Activated T-cell treated with anti-CD3 and anti-CD28 coated beads, Interleukin-2, amount 50 U/mL, for 72 hours (primary cell): Measurements from ENCODE around the gene PTPRT. TPM values are rescaled to one million over a fixed set of nuclear protein-coding genes. Genes with fewer than 3 reads are reported as not detected.

Experiments used
- ATAC-seq, 2 donors: fragments of 150-1000 bp; cut with Tn5 transposase; replicated peaks in 1 of 2; 2 replicates each; pipeline ENCODE4 v1.10.0; 2021; ENCODE audit warnings: moderate library complexity in 2 of 2, mild to moderate bottlenecking in 1 of 2
- DNase-seq, 2 donors: peaks; one replicate each; pipeline ENCODE4 v3.0.0; 2021 to 2022; ENCODE audit warnings: mixed read lengths in 1 of 2
- H3K27ac Mint-ChIP-seq: one replicate; pipeline ENCODE4 v1.8.0; 2022; ENCODE audit warnings: mild to moderate bottlenecking, moderate library complexity, mixed read lengths
- H3K27me3 Mint-ChIP-seq: one replicate; pipeline ENCODE4 v1.8.0; 2022; ENCODE audit warnings: low read depth, mixed read lengths
- H3K36me3 Mint-ChIP-seq, 2 donors: one replicate each; pipeline ENCODE4 v1.8.0; 2022; ENCODE audit warnings: mixed read lengths in 2 of 2, mild to moderate bottlenecking in 1 of 2; ENCODE audit not compliant: insufficient read depth in 2 of 2
- H3K4me1 Mint-ChIP-seq: one replicate; pipeline ENCODE4 v1.8.0; 2022; ENCODE audit warnings: low read depth, mixed read lengths
- H3K4me3 Mint-ChIP-seq, 2 donors: one replicate each; pipeline ENCODE4 v1.8.0; 2022; ENCODE audit warnings: mild to moderate bottlenecking in 2 of 2, mixed read lengths in 2 of 2, moderate library complexity in 2 of 2
- H3K9me3 Mint-ChIP-seq, 2 donors: one replicate each; pipeline ENCODE4 v1.8.0; 2022; ENCODE audit warnings: mixed read lengths in 2 of 2
- total RNA-seq, 2 donors: library from RNA; stranded (reverse); gene quantifications; one replicate each; pipeline ENCODE4 v1.2.3, GENCODE V29; 2022

The PTPRT gene
- total RNA-seq, 2 donors from 2014 or later: not detected

DNA sequence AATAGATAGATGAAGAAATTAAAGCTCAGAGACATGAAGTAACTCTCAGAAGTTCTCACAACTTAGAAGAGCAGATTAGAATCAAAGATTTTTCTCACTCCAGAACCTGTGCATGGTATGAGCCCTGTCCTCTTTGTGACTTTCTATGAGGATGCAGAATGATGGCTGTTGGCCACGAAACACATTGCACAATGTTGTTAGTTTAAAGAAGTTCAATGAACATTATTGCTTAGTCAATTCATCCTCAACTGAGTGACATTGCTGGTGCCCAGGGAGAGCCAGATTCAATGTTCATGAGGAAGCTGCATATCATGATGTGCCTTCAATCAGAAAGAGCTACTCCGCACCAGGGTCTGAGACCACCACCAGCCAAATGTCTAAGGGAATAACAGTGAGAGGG is 633.1 kb downstream of the PTPRT start:
- H3K9me3 Mint-ChIP-seq: peaks cover 1 to 3% of the 10 kb centered on the region in 2 donors
- no peaks in the 10 kb centered on the region for H3K36me3 Mint-ChIP-seq
- H3K4me3 Mint-ChIP-seq: no peak overlapping the region
- ATAC-seq: no peak
- DNase-seq: no peak
- H3K27me3 Mint-ChIP-seq: peaks cover 5% of the 10 kb centered on the region
- no peaks in the 10 kb centered on the region for H3K4me1 Mint-ChIP-seq
- H3K27ac Mint-ChIP-seq: no peak overlapping the region

DNA sequence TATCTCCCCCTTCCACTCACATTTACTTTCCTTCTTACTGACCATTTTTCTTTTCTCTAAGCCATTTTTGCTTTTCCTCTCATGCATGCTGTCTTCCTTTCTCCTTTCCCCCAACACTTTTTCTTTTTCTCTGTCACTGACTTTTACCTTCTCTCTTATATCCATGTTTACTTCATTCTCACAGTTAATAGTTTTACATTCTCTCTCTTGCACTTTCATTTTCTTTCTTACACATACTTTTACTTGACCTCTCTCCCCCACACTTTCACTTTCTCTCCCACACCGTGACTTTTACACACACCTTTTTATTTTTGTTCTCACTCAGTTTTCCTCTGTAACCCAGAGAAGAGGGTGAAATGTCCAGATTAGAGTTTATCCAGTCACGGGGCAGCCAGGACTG is 636.3 kb downstream of the PTPRT start:
- DNase-seq (no peak), ATAC-seq (no peak)
- H3K27ac Mint-ChIP-seq: no peak overlapping the region
- H3K4me3 Mint-ChIP-seq: no peak overlapping the region
- no peaks in the 10 kb centered on the region for H3K4me1 Mint-ChIP-seq
- no peaks in the 10 kb centered on the region for H3K27me3 Mint-ChIP-seq
- H3K9me3 Mint-ChIP-seq: peaks cover 1 to 3% of the 10 kb centered on the region in 2 donors
- H3K36me3 Mint-ChIP-seq: no peaks in the 10 kb centered on the region

DNA sequence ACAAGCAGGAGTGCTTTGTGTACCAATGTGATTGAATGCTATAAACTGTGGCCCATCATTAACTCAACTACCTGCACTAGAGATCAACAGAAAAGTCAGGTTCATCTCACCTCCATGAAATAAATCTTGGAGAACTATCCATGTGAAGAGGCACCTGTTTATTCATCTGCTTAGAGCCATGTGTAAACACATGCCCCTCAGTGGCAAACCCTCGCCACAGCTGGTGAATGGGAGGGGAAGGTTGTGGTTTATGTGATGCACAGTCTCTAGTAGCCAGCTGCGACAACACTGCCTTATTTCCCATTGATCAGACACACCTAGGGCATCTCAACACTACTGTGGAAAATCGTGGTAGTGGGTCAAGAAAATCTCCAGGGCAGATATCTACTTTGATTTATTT is 640.2 kb downstream of the PTPRT start:
- Mint-ChIP-seq H3K9me3 (no peaks in the 10 kb centered on the region), H3K4me3 (no peak overlapping the region), H3K36me3 (no peaks in the 10 kb centered on the region), H3K27ac (no peak overlapping the region), H3K27me3 (no peaks in the 10 kb centered on the region), H3K4me1 (no peaks in the 10 kb centered on the region)
- DNase-seq (no peak), ATAC-seq (no peak)

DNA sequence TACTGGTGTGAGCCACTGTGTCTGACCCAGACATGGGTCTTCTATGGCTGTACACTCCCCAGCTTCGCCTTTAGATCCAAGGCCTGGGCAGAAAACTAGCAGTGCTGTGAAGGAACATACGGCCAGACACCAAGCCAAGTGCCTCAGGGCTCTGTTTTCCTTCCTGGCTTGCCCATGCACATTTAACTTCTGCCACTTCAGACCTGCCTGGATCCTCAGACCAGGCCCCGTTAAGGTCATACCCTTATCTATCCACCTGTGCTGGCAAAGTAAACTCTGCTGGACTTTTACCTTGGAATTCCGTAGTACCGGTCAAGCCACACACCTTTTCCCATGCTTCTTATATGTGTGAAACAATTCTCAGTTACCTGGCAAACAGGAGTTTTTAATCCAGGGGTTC is 644.8 kb downstream of the PTPRT start:
- Mint-ChIP-seq H3K36me3 (no peaks in the 10 kb centered on the region), H3K9me3 (peaks cover 0 to 3% of the 10 kb centered on the region in 2 donors), H3K27ac (no peak overlapping the region), H3K4me3 (no peak overlapping the region), H3K27me3 (no peaks in the 10 kb centered on the region), H3K4me1 (no peaks in the 10 kb centered on the region)
- DNase-seq: no peak
- ATAC-seq: no peak

DNA sequence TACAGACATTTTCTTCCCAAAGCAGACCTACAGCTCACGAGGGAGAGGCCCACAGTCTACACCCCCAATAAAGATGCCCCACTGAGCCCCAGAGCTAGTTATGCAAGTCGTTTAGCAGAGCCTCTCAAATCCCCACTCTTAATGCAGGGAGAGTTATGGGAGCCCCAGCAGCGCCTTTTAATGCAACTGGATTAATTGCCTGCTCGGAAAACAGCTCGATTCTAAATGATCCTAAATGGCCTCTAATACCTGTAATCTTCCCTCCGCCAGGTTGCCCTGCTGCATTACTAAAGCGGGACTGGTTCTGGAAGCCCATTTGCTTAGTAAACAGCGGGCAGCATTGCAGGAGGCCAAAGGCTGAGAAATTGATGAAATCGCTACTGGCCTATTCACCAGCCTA is 656.9 kb downstream of the PTPRT start:
- peaks cover 0 to 2% of the 10 kb centered on the region in 2 donors for H3K9me3 Mint-ChIP-seq
- no peaks in the 10 kb centered on the region for H3K4me1 Mint-ChIP-seq
- H3K4me3 Mint-ChIP-seq: no peak overlapping the region
- ATAC-seq (no peak), DNase-seq (no peak)
- no peak overlapping the region for H3K27ac Mint-ChIP-seq
- no peaks in the 10 kb centered on the region for H3K36me3 Mint-ChIP-seq
- H3K27me3 Mint-ChIP-seq: no peaks in the 10 kb centered on the region

DNA sequence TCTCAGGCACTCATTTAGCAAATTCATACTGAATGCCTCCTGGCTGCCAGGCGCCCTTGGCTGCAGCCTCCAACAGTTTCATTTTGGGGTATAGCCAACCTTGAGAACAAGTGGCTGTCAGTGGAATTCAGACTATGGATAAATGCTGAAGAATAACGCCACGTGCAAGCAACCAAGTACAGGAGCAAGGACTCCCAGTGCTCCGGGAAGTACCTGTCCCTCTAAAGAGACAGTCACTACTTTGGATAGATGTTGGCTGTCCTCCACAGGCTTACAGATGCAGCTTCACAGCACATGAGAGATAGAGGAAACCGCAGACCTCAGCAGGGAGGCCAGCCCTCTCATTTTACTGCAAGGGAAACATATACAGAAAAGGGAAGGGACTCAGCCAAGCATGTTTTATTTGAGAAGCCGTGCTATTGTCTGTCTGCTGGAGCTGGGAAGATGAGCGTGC is 658.2 kb downstream of the PTPRT start:
- Mint-ChIP-seq H3K27me3 (no peaks in the 10 kb centered on the region), H3K4me1 (no peaks in the 10 kb centered on the region), H3K27ac (no peak overlapping the region), H3K9me3 (peaks cover 0 to 2% of the 10 kb centered on the region in 2 donors), H3K4me3 (no peak overlapping the region), H3K36me3 (no peaks in the 10 kb centered on the region)
- ATAC-seq: no peak
- DNase-seq: no peak

GRCh38 chr20:42530855-42531448 is 658.8 kb downstream of the PTPRT start:
- no peak for DNase-seq
- Mint-ChIP-seq H3K27ac (no peak overlapping the region), H3K9me3 (peaks cover 0 to 2% of the 10 kb centered on the region in 2 donors), H3K36me3 (no peaks in the 10 kb centered on the region), H3K4me1 (no peaks in the 10 kb centered on the region), H3K27me3 (no peaks in the 10 kb centered on the region), H3K4me3 (no peak overlapping the region)
- ATAC-seq: no peak

- H3K27me3 Mint-ChIP-seq: no peaks in the 10 kb centered on the region
- H3K4me1 Mint-ChIP-seq: no peaks in the 10 kb centered on the region
- peaks cover 0 to 2% of the 10 kb centered on the region in 2 donors for H3K9me3 Mint-ChIP-seq
- H3K27ac Mint-ChIP-seq: no peak overlapping the region
- DNase-seq (no peak), ATAC-seq (no peak)
- no peak overlapping the region for H3K4me3 Mint-ChIP-seq
- no peaks in the 10 kb centered on the region for H3K36me3 Mint-ChIP-seq
These were observed 659.5 kb downstream of the PTPRT start for GRCh38 chr20:42530191-42530590.

DNA sequence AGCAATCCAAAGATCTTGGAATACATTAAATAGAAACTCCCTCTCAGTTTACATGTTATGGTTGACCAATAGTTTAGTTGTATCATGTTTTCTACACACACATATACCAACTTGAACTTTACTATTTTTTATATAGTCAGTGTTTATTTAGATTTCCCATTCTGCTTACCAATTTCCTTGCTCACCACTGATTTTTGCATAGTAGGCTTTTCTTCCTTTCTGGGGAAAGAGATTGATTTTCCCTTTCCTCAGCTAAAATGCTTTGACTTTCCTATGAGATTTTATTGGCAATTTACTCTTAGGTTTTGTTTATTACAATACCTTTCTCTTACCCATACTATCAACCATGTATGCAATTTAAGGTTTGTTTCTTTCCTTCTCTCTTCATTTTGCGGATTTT is 665.6 kb downstream of the PTPRT start:
- no peaks in the 10 kb centered on the region for H3K27me3 Mint-ChIP-seq
- H3K9me3 Mint-ChIP-seq: peaks cover 6 to 9% of the 10 kb centered on the region in 2 donors
- H3K4me3 Mint-ChIP-seq: no peak overlapping the region
- no peaks in the 10 kb centered on the region for H3K4me1 Mint-ChIP-seq
- no peak for ATAC-seq
- H3K27ac Mint-ChIP-seq: no peak overlapping the region
- no peaks in the 10 kb centered on the region for H3K36me3 Mint-ChIP-seq
- DNase-seq: no peak

GRCh38 chr20:42516692-42517091 is 673.0 kb downstream of the PTPRT start:
- H3K4me1 Mint-ChIP-seq: no peaks in the 10 kb centered on the region
- H3K9me3 Mint-ChIP-seq: peaks cover 6 to 7% of the 10 kb centered on the region in 2 donors

GRCh38 chr20:42510686-42511085 is 679.0 kb downstream of the PTPRT start:
- Mint-ChIP-seq H3K27ac (no peak overlapping the region), H3K4me3 (no peak overlapping the region), H3K9me3 (no peaks in the 10 kb centered on the region), H3K27me3 (no peaks in the 10 kb centered on the region), H3K4me1 (no peaks in the 10 kb centered on the region), H3K36me3 (no peaks in the 10 kb centered on the region)
- ATAC-seq (no peak), DNase-seq (no peak)

More at GRCh38 chr20:42516692-42517091, 673.0 kb downstream of the PTPRT start:
- H3K4me3 Mint-ChIP-seq: no peak overlapping the region
- ATAC-seq (no peak), DNase-seq (no peak)
- H3K36me3 Mint-ChIP-seq: no peaks in the 10 kb centered on the region
- H3K27me3 Mint-ChIP-seq: no peaks in the 10 kb centered on the region
- H3K27ac Mint-ChIP-seq: no peak overlapping the region

GRCh38 chr20:42507874-42508273 is 681.8 kb downstream of the PTPRT start:
- Mint-ChIP-seq H3K27ac (no peak overlapping the region), H3K4me3 (no peak overlapping the region), H3K4me1 (no peaks in the 10 kb centered on the region), H3K9me3 (no peaks in the 10 kb centered on the region), H3K36me3 (peaks cover 0 to 3% of the 10 kb centered on the region in 2 donors), H3K27me3 (no peaks in the 10 kb centered on the region)
- DNase-seq (no peak), ATAC-seq (no peak)

- ATAC-seq (no peak), DNase-seq (no peak)
- no peak overlapping the region for H3K27ac Mint-ChIP-seq
- no peak overlapping the region for H3K4me3 Mint-ChIP-seq
- no peaks in the 10 kb centered on the region for H3K27me3 Mint-ChIP-seq
- no peaks in the 10 kb centered on the region for H3K9me3 Mint-ChIP-seq
- peaks cover 0 to 3% of the 10 kb centered on the region in 2 donors for H3K36me3 Mint-ChIP-seq
- no peaks in the 10 kb centered on the region for H3K4me1 Mint-ChIP-seq
These were observed 683.3 kb downstream of the PTPRT start for GRCh38 chr20:42506397-42506796.

- no peak overlapping the region for H3K27ac Mint-ChIP-seq
- no peak overlapping the region for H3K4me3 Mint-ChIP-seq
- H3K27me3 Mint-ChIP-seq: no peaks in the 10 kb centered on the region
- H3K9me3 Mint-ChIP-seq: peaks cover 0 to 5% of the 10 kb centered on the region in 2 donors
- ATAC-seq (no peak), DNase-seq (no peak)
- H3K36me3 Mint-ChIP-seq: peaks cover 0 to 3% of the 10 kb centered on the region in 2 donors
- H3K4me1 Mint-ChIP-seq: no peaks in the 10 kb centered on the region
These were observed 687.1 kb downstream of the PTPRT start for GRCh38 chr20:42502591-42502990.
